ENCODE data around the gene CCDC149.

DNA sequence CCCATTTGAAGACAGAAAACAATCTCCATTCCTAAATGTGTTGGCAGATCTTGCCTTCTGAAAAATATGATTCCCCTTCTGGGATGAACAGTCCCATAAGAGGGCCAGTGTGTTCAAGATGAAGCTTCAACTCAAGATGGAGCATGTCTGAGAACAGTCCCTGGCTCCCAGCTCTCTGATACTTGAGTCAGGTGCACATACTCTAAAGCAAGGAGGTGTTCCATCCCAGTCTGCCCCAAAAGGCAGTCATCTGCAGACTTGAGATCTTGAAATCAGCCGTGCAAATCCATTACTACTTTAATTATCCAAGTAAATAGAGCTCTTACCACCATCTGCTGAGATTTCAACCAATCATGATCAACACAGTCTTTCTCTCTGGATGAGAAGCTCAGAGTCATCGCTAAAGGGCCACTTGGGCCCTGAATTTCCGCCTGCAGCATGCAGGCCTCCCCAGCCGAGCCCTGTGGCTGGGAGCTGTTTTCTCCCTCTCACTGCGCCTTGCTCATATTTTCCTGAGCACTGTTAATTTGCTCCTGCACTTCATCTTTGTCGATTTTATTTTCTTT is 22.2 kb downstream of the CCDC149 start:
- TF ChIP-seq JUN (IDR thresholded peaks at IDR 0.05) (no peak), JUNB (IDR thresholded peaks at IDR 0.05) (no peak), POLR2A (IDR thresholded peaks at IDR 0.05; ENCODE audit: low read length) (no peak), CEBPB (IDR thresholded peaks at IDR 0.05) (no peak), CBX8 (IDR thresholded peaks at IDR 0.05) (no peak), SREBF2 (IDR thresholded peaks at IDR 0.05) (no peak), CHD4 (IDR thresholded peaks at IDR 0.05; ENCODE audit: borderline replicate concordance) (no peak)
- TF ChIP-seq, protein P1, sequence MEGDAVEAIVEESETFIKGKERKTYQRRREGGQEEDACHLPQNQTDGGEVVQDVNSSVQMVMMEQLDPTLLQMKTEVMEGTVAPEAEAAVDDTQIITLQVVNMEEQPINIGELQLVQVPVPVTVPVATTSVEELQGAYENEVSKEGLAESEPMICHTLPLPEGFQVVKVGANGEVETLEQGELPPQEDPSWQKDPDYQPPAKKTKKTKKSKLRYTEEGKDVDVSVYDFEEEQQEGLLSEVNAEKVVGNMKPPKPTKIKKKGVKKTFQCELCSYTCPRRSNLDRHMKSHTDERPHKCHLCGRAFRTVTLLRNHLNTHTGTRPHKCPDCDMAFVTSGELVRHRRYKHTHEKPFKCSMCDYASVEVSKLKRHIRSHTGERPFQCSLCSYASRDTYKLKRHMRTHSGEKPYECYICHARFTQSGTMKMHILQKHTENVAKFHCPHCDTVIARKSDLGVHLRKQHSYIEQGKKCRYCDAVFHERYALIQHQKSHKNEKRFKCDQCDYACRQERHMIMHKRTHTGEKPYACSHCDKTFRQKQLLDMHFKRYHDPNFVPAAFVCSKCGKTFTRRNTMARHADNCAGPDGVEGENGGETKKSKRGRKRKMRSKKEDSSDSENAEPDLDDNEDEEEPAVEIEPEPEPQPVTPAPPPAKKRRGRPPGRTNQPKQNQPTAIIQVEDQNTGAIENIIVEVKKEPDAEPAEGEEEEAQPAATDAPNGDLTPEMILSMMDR (IDR thresholded peaks at IDR 0.05) = no peak
